GM21723 (cell line): Measurements from ENCODE around the gene IRF9.
"Not testable (repeated sequence)": the region's sequence is repeated elsewhere in the genome, so short reads cannot be mapped to it uniquely, and the experiment has no call there.

Source experiments
- ATAC-seq: cut with Tn5 transposase; IDR thresholded peaks from one replicate; pipeline ENCODE4 v1.9.1; 2021; ENCODE audit warnings: mild to moderate bottlenecking, moderate library complexity; ENCODE audit not compliant: unreplicated experiment

Gene IRF9

DNA sequence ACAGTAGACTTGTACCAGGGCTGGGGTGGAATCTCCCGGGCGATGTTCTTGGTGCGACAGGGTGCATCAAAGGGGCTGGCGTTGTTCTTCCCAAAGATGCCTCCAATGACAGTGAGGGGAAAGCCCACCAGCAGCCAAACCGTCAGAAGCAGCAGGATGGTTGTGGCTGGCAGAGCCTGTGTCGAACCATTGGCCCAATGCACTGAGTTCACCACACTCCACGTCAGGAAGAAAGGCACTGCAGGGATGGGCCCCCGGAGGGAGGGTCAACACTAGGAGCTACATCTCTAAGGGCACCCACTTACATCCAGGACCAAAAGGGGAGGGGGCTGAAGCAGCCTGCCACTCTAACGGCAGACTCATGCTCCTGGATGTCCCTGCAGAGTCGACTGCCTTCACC, 29.4 kb downstream of the IRF9 start:
- no peak for ATAC-seq

GRCh38 chr14:24192933-24193332, 31.9 kb downstream of the IRF9 start:
- no peak for ATAC-seq

GRCh38 chr14:24194186-24194872, 33.3 kb downstream of the IRF9 start:
- ATAC-seq, result no peak

GRCh38 chr14:24194873-24195185, 33.8 kb downstream of the IRF9 start:
- ATAC-seq, result no peak

DNA sequence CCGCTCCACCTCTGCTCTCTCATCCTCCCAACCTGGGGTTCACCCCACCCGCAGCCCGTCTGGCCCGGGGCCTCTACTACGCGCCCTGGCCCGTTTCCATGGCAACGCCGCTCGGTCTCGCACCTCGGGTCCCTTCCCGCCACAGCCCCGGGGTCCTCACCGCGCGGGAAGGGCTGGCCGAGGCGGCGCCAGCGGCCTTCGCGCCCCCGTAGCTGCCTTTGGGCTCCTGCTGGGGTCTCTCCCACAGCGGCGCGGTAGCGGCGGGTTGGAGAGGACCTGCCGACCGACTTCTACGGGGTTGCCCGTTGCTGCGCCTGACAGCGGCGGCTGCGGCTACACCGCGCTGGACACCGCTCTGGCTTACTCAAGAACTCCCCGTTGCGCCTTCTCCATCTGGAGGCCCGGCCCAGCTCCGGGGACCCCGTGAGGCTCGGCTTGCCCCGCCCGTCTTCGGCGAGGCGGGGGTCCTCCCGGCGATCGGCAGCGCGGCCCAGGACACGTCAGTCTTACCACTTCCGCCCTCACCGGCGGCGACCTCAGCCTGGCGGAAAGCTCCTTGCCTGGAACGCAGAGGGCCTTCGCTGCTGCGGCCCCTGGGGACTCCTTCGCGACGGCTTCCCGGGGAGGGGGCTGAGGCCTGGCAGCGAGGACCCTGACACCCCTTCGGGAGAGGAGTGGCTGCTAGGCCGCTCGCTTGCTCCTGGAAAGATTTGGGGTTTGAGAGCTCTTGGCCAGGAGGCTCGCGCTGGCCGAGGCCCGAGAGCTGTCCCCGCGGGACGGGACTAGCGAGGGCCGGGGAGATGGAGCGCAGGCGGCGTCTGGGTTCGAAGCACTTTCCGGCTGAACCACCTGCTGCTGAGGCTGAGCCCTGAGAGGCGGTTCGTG, 34.4 kb downstream of the IRF9 start, which contains the start of gene TM9SF1:
Gene TM9SF1 (minus strand): TSS at position 256 of the 885 bp plus-strand sequence. CDS start 422 bp downstream, outside the sequence.
- ATAC-seq, result peak; percentile 90

- ATAC-seq, result peak; percentile 20
These were observed 35.3 kb downstream of the IRF9 start for GRCh38 chr14:24196071-24197055.

- ATAC-seq, result no peak
These were observed 36.0 kb downstream of the IRF9 start for GRCh38 chr14:24197056-24197450.

DNA sequence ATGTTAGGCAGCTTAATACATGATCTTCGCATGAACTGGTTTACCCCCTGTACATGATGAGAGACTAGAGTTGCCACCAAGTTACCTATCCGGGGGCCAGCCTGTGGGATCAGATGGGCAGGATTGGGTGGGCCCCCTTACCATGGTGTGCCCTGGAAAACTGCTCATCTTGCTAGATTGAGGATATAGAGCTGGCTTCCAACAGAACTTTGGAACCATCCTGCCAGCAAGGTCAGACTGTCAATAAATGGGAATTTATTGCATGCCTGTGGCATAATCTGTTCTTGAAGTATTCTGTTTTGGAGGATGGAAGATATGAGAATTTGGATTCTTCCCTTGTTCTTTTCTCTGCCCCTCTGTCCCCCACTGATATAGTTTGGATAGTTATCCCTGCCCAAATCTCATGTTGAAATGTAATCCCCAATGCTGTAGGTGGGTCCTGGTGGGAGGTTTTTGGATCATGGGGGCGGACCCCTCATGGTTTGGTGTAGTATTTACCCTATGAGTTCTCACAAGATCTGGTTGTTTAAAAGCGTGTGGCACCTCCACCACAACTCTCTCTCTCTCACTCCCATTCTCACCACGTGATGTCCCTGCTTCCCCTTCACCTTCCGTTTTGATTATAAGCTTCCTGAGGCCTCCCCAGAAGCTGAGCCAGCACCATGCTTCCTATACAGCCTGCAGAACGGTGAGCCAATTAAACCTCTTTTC, 37.9 kb downstream of the IRF9 start:
- ATAC-seq, result no peak

DNA sequence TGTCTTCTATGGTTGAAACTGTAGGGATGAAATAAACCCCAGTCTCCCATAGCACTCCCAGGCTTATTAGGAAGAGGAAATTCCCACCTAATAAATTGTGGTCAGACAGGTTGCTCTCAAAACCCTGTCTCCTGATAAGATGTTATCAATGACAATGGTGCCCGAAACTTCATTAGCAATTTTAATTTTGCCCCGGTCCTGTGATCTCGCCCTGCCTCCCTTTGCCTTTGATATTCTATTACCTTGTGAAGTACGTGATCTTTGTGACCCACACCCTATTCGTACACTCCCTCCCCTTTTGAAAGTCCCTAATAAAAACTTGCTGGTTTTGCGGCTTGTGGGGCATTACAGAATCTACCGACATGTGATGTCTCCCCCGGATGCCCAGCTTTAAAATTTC, 41.5 kb downstream of the IRF9 start:
- ATAC-seq, result not testable (repeated sequence)

DNA sequence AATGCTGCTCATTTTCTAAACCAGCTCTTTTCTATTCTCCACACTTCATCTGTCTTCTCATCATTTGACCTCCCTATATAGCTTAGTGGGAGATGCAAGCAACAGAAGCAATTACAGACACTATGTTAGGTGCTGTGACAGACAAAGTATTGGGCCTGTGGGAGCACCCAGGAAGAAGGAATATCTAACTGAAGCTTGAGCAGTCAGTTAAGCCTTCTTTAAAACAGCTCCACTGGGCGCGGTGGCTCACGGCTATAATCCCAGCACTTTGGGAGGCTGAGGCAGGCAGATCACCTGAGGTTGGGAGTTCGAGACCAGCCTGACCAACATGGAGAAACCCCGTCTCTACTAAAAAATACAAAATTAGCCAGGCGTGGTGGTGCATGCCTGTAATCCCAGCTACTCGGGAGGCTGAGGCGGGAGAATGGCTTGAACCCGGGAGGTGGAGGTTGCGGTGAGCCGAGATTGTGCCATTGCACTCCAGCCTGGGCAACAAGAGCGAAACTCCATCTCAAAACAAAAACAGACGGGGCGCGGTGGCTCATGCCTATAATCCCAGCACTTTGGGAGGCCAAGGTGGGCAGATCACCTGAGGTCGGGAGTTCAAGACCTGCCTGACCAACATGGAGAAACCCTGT, 42.3 kb downstream of the IRF9 start:
- not testable (repeated sequence) for ATAC-seq

- ATAC-seq, result no peak
These were observed 43.4 kb downstream of the IRF9 start for GRCh38 chr14:24204163-24205146.

DNA sequence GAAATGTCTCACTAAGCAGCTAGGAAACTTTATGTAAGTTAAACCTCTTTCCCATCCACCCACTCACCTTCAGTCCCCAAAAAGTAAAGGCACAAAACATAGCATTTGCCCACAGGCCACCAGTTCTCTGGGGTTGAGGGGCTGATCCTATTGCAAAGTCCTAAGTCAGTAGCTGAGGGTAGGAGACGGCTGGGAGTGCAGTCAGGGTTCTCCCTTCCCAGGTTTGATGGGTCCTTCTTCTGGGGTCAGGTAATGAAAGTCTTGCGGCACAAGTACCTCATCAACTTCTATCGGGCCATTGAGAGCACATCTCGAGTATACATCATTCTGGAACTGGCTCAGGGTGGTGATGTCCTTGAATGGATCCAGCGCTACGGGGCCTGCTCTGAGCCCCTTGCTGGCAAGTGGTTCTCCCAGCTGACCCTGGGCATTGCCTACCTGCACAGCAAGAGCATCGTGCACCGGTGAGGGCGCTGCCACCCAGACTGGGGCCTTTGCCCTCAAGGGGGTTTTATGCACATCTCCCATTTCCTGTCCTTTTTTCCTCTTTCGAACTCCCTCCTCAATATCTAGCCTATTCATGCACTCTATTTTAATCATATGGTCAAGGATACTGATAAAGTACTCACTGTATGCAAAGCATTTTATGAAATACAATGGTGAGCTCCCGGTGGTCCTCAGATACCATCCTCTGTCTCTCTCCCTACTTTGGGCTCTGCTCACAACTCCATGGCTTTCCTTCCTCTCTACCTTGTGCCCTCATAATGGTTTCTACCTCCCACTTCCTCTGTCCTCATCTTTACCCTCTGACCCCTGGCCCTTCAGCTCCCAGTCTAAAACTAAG, 45.4 kb downstream of the IRF9 start:
- ATAC-seq, result no peak

GRCh38 chr14:24207104-24207551, 46.1 kb downstream of the IRF9 start:
- ATAC-seq, result no peak

DNA sequence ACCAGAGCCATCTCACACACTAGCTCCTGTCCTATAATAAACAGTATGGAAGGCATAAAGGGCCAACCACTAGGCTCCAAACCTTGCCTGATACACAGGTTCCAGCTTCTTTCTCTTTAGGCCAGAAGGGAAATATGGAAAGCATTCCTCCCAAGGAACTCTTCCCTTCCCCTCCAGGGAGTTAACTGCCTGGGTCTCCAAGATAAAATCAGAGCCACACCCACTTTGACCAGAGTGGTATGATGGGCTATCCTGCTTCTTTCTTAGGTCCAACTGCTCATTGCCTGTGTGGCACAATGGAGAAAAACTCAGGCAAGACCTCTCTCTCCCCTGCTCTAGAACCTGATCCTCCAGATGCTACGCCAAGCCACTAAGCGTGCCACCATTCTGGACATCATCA, 46.6 kb downstream of the IRF9 start:
- no peak for ATAC-seq

GRCh38 chr14:24211311-24211710, 50.2 kb downstream of the IRF9 start:
- no peak for ATAC-seq

DNA sequence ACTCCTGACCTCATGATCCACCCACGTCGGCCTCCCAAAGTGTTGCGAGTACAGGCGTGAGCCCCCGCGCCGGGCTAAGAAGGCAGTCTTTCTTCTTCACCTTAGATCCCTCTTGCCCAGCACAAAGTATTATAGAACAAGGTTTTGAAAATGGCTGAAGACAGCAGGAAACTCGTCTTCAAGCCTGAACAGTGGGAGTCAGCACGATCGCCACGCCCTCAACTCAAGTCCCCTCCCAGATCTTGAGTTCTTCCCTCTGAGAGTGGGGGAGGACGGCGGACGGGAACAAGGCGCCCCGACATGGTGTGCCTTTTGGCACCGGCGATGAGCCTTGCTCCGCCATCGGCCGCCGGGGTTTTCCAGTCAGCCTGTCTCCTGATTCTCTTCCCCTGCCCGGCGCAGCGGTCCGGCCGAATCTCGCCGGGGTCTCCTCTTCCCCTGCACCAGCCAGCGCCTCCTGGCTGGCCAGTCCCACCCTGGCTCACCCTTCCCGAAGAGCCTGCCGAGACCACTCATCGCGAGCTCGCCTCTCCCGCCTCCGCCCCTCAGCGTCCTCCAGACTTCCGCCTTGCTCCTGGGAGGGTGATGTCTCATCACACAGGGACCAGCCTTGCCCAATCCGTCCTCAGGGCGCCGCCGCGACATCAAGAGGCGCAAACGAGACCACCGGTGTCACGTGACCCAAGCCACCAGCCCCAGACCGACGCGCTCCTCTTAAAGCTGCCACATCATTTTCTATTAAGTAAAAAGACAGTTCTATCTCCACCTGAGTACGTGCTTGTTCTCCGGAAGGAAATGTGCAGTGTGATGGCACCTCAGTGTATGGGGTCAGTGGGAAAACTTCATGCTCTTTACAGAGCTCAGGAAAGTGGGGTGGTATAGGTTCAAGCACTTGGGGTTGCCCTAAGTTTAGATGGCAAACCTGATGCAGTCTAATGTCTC, 52.1 kb downstream of the IRF9 start, which contains the start of gene CHMP4A:
Gene CHMP4A (minus strand): TSS at position 565 of the 942 bp plus-strand sequence. CDS start 49 bp downstream, at position 516.
- peak; percentile 79 for ATAC-seq
